ENCODE data around the gene SSC5D. TPM values are rescaled to one million over a fixed set of nuclear protein-coding genes. Genes with fewer than 3 reads are reported as not detected.
A peak's percentile ranks its signal among the peaks of the same experiment; 100 is the strongest.

The SSC5D gene
- total RNA-seq, 6 experiments from 2014 or later = 47.7 to 59.9 (median 51.9) TPM

DNA sequence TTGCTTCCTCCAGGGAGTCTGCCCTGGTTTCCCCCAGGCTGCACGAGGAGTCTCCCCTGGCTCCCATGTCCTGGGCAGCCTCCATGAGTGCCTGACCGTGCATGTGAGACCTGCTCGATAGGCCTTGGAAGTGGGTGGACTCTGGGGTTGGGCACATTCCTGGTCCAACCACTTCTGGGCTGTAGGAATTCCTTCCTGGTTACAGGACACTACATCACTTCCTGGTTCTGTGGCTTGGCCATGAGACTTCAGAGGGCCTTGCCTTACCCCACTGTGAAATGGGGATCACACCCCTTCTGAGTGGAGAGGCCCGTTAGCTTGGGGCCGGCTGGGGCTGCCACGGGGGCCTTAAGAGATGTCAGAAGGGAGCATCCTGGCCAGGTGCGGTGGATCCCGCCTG lies 15.8 kb upstream of the SSC5D start:
- peak; percentile 76 for DNase-seq
- H3K4me3 Mint-ChIP-seq = peak overlapping the region; percentile 67
- H3K27me3 Mint-ChIP-seq (ENCODE audit: insufficient read depth) = peaks cover 4% of the 10 kb centered on the region
- no peaks in the 10 kb centered on the region for H3K9me3 Mint-ChIP-seq
- H3K27ac Mint-ChIP-seq = peak overlapping the region; percentile 91
- TF ChIP-seq, protein P1, sequence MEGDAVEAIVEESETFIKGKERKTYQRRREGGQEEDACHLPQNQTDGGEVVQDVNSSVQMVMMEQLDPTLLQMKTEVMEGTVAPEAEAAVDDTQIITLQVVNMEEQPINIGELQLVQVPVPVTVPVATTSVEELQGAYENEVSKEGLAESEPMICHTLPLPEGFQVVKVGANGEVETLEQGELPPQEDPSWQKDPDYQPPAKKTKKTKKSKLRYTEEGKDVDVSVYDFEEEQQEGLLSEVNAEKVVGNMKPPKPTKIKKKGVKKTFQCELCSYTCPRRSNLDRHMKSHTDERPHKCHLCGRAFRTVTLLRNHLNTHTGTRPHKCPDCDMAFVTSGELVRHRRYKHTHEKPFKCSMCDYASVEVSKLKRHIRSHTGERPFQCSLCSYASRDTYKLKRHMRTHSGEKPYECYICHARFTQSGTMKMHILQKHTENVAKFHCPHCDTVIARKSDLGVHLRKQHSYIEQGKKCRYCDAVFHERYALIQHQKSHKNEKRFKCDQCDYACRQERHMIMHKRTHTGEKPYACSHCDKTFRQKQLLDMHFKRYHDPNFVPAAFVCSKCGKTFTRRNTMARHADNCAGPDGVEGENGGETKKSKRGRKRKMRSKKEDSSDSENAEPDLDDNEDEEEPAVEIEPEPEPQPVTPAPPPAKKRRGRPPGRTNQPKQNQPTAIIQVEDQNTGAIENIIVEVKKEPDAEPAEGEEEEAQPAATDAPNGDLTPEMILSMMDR (IDR thresholded peaks at IDR 0.05) = no peak
- peaks cover 4% of the 10 kb centered on the region; the same call in 1 of the 2 replicates for H3K36me3 Mint-ChIP-seq (ENCODE audit: low read depth)
- peaks cover 23% of the 10 kb centered on the region for H3K4me1 Mint-ChIP-seq (ENCODE audit: low read depth)

DNA sequence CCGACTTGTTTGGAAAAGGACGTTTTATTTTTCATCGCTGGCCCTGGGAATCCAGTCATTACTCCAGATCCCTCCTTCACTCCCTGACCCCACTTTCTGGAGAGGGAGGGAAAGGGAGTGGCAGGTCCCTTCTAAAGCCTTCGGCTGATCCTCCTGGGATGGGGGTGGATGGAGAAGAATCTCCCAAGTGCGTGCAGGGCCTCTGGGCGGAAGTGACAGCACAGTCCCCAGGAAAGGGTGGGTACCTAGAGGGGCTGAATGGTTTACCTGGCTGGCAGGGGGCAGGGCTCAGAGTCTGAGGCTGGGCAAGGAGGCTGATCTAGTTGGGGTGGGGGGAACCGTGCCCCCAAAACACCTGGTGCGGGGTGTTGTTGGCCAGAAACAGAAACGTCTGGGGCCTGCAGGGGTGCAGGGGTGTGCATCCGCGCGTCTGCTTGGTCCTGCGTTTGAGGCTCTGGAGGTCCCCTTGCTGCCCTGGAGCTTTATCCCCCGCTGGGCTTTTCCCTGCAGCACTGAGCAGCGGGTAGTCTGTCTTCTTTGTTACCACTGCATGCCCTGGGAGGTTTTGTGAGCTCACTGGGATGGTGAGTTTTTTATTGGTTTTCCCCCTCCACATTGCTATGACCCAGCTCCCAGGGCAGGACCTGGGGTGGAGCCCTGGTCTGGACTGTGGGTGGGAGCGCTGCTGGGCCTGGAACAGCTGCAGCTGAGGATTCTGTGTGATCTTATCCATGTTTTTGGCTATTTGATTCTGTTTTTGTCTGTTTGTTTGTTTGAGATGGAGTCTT lies 14.8 kb upstream of the SSC5D start:
- DNase-seq = no peak
- peaks cover 24% of the 10 kb centered on the region for H3K4me1 Mint-ChIP-seq (ENCODE audit: low read depth)
- H3K36me3 Mint-ChIP-seq (ENCODE audit: low read depth) = peaks cover 4% of the 10 kb centered on the region
- H3K27me3 Mint-ChIP-seq (ENCODE audit: insufficient read depth) = peaks cover 4% of the 10 kb centered on the region
- TF ChIP-seq, protein P1 (IDR thresholded peaks at IDR 0.05) = no peak
- H3K27ac Mint-ChIP-seq = peak overlapping the region; percentile 63
- no peak overlapping the region for H3K4me3 Mint-ChIP-seq
- no peaks in the 10 kb centered on the region for H3K9me3 Mint-ChIP-seq

DNA sequence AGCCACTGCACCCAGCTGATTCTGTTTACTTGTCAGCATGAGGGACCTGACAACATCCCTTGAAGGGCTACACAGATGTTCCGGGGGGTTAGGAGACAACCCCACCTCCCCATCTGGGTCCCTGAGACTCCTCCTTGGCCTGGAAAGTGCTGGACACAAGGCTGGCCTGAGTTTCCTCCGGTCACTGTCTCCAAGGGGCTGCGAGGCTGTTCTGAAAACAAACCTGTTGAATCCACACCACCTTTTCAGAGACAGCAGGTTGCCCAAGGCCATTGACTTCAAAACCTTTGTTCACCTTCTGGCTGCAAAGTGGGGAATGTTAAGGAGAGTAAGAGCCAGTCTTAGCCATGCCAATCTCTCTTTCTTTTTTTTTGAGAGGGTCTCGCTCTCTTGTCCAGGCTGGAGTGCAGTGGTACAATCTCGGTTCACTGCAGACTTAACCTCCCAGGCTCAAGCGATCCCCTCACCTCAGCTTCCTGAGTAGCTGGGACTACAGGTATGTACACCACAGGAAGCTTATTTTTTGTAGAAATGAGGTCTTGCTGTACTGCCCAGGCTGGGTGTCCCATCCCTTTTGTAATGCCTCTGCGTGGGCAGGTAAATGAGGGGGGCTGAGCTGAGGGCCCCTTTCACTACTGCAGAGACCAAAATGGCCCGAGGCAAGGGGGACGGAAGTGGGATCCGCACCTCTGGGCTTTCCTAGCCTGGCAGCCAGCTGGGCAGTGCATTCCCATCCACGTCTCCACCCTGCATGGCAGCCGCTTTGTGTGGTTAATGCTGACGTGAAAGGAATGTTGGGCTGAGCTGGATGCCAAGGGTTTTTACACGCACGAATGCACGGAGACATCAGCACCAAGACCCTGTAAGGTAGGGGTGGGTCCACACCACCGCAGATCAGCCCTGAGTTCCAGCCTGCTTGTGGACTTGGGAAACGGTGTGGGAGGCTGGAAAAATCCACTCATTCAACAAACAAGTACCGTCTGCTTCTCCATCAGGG lies 13.7 kb upstream of the SSC5D start:
- Mint-ChIP-seq H3K27me3 (ENCODE audit: insufficient read depth) (peaks cover 4% of the 10 kb centered on the region), H3K9me3 (no peaks in the 10 kb centered on the region), H3K27ac (no peak overlapping the region), H3K4me1 (ENCODE audit: low read depth) (peaks cover 35% of the 10 kb centered on the region), H3K36me3 (ENCODE audit: low read depth) (peaks cover 4% of the 10 kb centered on the region), H3K4me3 (no peak overlapping the region)
- TF ChIP-seq, protein P1 (IDR thresholded peaks at IDR 0.05) = no peak
- no peak for DNase-seq

DNA sequence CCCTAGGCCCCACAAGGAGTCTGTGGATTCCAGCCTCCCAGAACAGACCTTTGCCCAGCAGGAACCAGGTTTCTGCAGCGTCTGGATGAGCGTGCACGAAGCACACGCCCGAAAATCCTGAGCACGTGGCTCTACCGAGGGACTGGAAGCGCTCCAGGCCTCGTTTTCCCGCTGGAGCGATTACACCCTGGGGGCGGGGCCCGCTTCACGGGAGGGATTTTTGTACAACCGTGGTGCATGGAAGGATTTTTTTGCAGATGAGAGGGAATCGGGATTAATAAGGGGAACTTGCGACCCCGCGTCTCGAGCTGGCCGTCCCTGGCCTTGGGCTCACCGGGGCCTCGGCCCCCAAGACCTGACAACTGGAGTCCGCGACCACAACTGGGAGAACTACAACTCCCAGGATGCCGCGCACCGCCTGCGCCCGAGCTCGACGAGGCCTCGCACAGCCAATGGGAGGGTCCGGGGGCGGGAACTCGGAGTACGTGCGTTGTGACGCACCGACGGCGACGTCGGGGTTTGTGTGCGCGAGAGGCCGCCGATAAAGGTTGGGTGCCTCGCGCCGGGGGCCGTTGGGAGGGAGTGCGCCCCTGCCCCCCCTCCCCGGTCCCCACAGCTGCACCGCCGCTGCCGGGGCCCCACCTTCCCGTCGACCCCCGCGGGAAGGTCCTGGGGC lies 12.0 kb upstream of the SSC5D start, which contains the start of gene ZNF628:
Gene ZNF628 (plus strand): TSS at position 518 of the 676 bp plus-strand sequence. CDS start 3,294 bp downstream, outside the sequence.
- peaks cover 4% of the 10 kb centered on the region for H3K36me3 Mint-ChIP-seq (ENCODE audit: low read depth)
- H3K27me3 Mint-ChIP-seq (ENCODE audit: insufficient read depth) = peaks cover 4% of the 10 kb centered on the region
- H3K4me3 Mint-ChIP-seq = peak within 1 kb of the TSS; percentile 97
- H3K27ac Mint-ChIP-seq = peak within 1 kb of the TSS; percentile 90
- TF ChIP-seq, protein P1 (IDR thresholded peaks at IDR 0.05) = no peak
- peak; percentile 98 for DNase-seq
- no peaks in the 10 kb centered on the region for H3K9me3 Mint-ChIP-seq
- H3K4me1 Mint-ChIP-seq (ENCODE audit: low read depth) = peaks cover 40% of the 10 kb centered on the region

DNA sequence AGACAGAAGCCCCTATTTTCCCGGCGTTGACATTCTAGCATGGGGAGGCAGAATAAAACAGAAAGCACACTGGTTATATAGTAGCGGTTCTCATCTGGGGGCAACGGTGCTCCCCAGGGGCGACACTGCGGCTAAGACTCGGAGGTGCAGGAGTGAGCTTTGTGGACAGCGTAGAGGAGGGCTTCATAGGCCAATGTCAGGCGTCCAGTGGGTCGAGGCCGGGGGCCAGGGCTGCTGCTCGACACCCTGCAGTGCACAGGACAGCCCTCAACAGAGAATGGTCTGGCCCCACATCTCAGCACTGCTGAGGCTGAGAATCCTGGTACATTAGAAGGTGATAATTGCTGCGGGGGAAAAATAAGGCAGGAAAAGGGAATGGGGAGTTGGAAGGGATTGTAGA lies 10.3 kb upstream of the SSC5D start:
- Mint-ChIP-seq H3K36me3 (ENCODE audit: low read depth) (peaks cover 4% of the 10 kb centered on the region), H3K27ac (peak overlapping the region; percentile 17)
- DNase-seq = no peak

More for the DNA sequence above, 10.3 kb upstream of the SSC5D start:
- Mint-ChIP-seq H3K27me3 (ENCODE audit: insufficient read depth) (peaks cover 4% of the 10 kb centered on the region), H3K9me3 (no peaks in the 10 kb centered on the region), H3K4me3 (peak overlapping the region; percentile 97), H3K4me1 (ENCODE audit: low read depth) (peaks cover 40% of the 10 kb centered on the region)
- TF ChIP-seq, protein P1 (IDR thresholded peaks at IDR 0.05) = no peak

Data from HFFc6 (cell line).